NOMO-1 treated with dmso at 0.1 percent for 144 hours (cell line): ENCODE data around the gene FAM20C.

ENCODE experiments used
- DNase-seq: peaks from one replicate; lab custom pipeline; 2025; ENCODE audit not compliant: unreplicated experiment; lab: John Stamatoyannopoulos, UW

FAM20C gene

GRCh38 chr7:158771-159170 lies 33.6 kb upstream of the FAM20C start:
- no peak for DNase-seq

- DNase-seq: no peak
Observed at GRCh38 chr7:159370-160270, 32.8 kb upstream of the FAM20C start.

- DNase-seq: no peak
Observed at GRCh38 chr7:160958-161725, 31.2 kb upstream of the FAM20C start.

- no peak for DNase-seq
Observed at GRCh38 chr7:162632-163297, 29.6 kb upstream of the FAM20C start.

GRCh38 chr7:163298-163695 lies 29.1 kb upstream of the FAM20C start:
- no peak for DNase-seq

- DNase-seq: no peak
Observed at GRCh38 chr7:163971-164881, 28.1 kb upstream of the FAM20C start.

- DNase-seq: no peak
Observed at GRCh38 chr7:164882-165660, 27.3 kb upstream of the FAM20C start.

GRCh38 chr7:165661-166337 lies 26.6 kb upstream of the FAM20C start:
- no peak for DNase-seq

GRCh38 chr7:166338-167060 lies 25.9 kb upstream of the FAM20C start:
- DNase-seq: peak; percentile 15

GRCh38 chr7:167090-167855 lies 25.1 kb upstream of the FAM20C start:
- DNase-seq: peak; percentile 30

- no peak for DNase-seq
Observed at GRCh38 chr7:167976-168791, 24.2 kb upstream of the FAM20C start.

GRCh38 chr7:169276-170172 lies 22.8 kb upstream of the FAM20C start:
- no peak for DNase-seq

GRCh38 chr7:170551-171363 lies 21.6 kb upstream of the FAM20C start:
- no peak for DNase-seq

- no peak for DNase-seq
Observed at GRCh38 chr7:171364-171904, 20.9 kb upstream of the FAM20C start.
